Activated B cell treated with CpG ODN at 0.5 μM for 24 hours (primary cell): Measurements from ENCODE around the gene HIPK1. TPM values are rescaled to one million over a fixed set of nuclear protein-coding genes. Genes with fewer than 3 reads are reported as not detected.

Experiments used
- ATAC-seq: fragments of 200-7000 bp; cut with Tn5 transposase; one replicate; pipeline ENCODE4 v1.10.0; 2021; ENCODE audit warnings: low read depth, mild to moderate bottlenecking, moderate library complexity
- CTCF ChIA-PET: fragments of 350-600 bp; sonication (Branson Sonifier 250); formaldehyde crosslinking; loops from one replicate; lab custom pipeline; 2021; ENCODE audit warnings: antibody characterized with exemption; lab: Charles Lee
- POLR2A ChIA-PET: fragments of 350-600 bp; sonication (Branson Sonifier 250); formaldehyde crosslinking; loops from one replicate; lab custom pipeline; 2021; ENCODE audit warnings: antibody characterized with exemption; lab: Charles Lee
- DNase-seq: peaks from one replicate; pipeline ENCODE4 v3.0.0; 2022
- H3K27ac Mint-ChIP-seq: one replicate; pipeline ENCODE4 v1.8.0; 2020; ENCODE audit warnings: mixed read lengths
- H3K27me3 Mint-ChIP-seq: one replicate; pipeline ENCODE4 v1.8.0; 2021; ENCODE audit warnings: mixed read lengths
- H3K36me3 Mint-ChIP-seq: one replicate; pipeline ENCODE4 v1.8.0; 2021; ENCODE audit warnings: low read depth, mixed read lengths
- H3K4me1 Mint-ChIP-seq: one replicate; pipeline ENCODE4 v1.8.0; 2021; ENCODE audit warnings: mixed read lengths
- H3K4me3 Mint-ChIP-seq: one replicate; pipeline ENCODE4 v1.8.0; 2020; ENCODE audit warnings: mild to moderate bottlenecking, mixed read lengths
- H3K9me3 Mint-ChIP-seq: one replicate; pipeline ENCODE4 v1.8.0; 2020; ENCODE audit warnings: mixed read lengths
- intact Hi-C: fragments of 100-400 bp; cut with micrococcal nuclease; formaldehyde crosslinking; loops from one replicate; pipeline ENCODE4 v1.15.1; 2024
- total RNA-seq: library from RNA; stranded (reverse); gene quantifications from 2 replicates; pipeline ENCODE4 v1.2.3, GENCODE V29; 2022
- TF ChIP-seq, protein P1 (sequence below): fragments of 200-600 bp; IDR thresholded peaks from one replicate; pipeline ENCODE4 v1.8.0; 2022; ENCODE audit warnings: antibody characterized with exemption, mild to moderate bottlenecking

The HIPK1 gene
- total RNA-seq, 1 donor from 2014 or later, result 39.0 TPM

DNA sequence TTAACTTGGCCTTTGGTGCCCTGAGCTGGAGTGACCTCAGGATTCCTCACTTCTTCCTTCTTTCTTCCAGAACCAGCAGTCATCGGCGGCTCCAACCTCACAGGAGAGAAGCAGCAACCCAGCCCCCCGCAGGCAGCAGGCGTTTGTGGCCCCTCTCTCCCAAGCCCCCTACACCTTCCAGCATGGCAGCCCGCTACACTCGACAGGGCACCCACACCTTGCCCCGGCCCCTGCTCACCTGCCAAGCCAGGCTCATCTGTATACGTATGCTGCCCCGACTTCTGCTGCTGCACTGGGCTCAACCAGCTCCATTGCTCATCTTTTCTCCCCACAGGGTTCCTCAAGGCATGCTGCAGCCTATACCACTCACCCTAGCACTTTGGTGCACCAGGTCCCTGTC, 43.8 kb downstream of the HIPK1 start:
- Mint-ChIP-seq H3K9me3 (no peaks in the 10 kb centered on the region), H3K4me3 (no peak overlapping the region), H3K27ac (no peak overlapping the region), H3K27me3 (no peaks in the 10 kb centered on the region), H3K36me3 (peaks cover 79% of the 10 kb centered on the region), H3K4me1 (peaks cover 6% of the 10 kb centered on the region)
- intact Hi-C loops, result no loop called here
- TF ChIP-seq, protein P1, sequence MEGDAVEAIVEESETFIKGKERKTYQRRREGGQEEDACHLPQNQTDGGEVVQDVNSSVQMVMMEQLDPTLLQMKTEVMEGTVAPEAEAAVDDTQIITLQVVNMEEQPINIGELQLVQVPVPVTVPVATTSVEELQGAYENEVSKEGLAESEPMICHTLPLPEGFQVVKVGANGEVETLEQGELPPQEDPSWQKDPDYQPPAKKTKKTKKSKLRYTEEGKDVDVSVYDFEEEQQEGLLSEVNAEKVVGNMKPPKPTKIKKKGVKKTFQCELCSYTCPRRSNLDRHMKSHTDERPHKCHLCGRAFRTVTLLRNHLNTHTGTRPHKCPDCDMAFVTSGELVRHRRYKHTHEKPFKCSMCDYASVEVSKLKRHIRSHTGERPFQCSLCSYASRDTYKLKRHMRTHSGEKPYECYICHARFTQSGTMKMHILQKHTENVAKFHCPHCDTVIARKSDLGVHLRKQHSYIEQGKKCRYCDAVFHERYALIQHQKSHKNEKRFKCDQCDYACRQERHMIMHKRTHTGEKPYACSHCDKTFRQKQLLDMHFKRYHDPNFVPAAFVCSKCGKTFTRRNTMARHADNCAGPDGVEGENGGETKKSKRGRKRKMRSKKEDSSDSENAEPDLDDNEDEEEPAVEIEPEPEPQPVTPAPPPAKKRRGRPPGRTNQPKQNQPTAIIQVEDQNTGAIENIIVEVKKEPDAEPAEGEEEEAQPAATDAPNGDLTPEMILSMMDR, result no peak
- CTCF ChIA-PET, result no interaction called here
- POLR2A ChIA-PET, result no interaction called here
- DNase-seq, result no peak
- no peak for ATAC-seq

DNA sequence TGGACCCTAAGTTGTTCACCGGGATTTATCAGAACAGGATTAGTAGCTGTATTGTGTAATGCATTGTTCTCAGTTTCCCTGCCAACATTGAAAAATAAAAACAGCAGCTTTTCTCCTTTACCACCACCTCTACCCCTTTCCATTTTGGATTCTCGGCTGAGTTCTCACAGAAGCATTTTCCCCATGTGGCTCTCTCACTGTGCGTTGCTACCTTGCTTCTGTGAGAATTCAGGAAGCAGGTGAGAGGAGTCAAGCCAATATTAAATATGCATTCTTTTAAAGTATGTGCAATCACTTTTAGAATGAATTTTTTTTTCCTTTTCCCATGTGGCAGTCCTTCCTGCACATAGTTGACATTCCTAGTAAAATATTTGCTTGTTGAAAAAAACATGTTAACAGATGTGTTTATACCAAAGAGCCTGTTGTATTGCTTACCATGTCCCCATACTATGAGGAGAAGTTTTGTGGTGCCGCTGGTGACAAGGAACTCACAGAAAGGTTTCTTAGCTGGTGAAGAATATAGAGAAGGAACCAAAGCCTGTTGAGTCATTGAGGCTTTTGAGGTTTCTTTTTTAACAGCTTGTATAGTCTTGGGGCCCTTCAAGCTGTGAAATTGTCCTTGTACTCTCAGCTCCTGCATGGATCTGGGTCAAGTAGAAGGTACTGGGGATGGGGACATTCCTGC, 46.2 kb downstream of the HIPK1 start:
- peaks cover 55% of the 10 kb centered on the region for H3K36me3 Mint-ChIP-seq
- no peak overlapping the region for H3K27ac Mint-ChIP-seq
- ChIA-PET CTCF (no interaction called here), POLR2A (no interaction called here)
- H3K4me3 Mint-ChIP-seq, result no peak overlapping the region
- H3K9me3 Mint-ChIP-seq, result no peaks in the 10 kb centered on the region
- TF ChIP-seq, protein P1, result no peak
- intact Hi-C loops, result no loop called here
- no peak for ATAC-seq
- no peaks in the 10 kb centered on the region for H3K27me3 Mint-ChIP-seq
- H3K4me1 Mint-ChIP-seq, result peaks cover 10% of the 10 kb centered on the region
- DNase-seq, result no peak

DNA sequence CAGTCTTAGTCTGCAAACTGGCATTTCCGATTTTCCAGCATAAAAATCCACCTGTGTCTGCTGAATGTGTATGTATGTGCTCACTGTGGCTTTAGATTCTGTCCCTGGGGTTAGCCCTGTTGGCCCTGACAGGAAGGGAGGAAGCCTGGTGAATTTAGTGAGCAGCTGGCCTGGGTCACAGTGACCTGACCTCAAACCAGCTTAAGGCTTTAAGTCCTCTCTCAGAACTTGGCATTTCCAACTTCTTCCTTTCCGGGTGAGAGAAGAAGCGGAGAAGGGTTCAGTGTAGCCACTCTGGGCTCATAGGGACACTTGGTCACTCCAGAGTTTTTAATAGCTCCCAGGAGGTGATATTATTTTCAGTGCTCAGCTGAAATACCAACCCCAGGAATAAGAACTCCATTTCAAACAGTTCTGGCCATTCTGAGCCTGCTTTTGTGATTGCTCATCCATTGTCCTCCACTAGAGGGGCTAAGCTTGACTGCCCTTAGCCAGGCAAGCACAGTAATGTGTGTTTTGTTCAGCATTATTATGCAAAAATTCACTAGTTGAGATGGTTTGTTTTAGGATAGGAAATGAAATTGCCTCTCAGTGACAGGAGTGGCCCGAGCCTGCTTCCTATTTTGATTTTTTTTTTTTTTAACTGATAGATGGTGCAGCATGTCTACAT, 47.6 kb downstream of the HIPK1 start:
- Mint-ChIP-seq H3K36me3 (peaks cover 42% of the 10 kb centered on the region), H3K27ac (no peak overlapping the region), H3K27me3 (no peaks in the 10 kb centered on the region), H3K4me3 (no peak overlapping the region), H3K9me3 (no peaks in the 10 kb centered on the region), H3K4me1 (peaks cover 10% of the 10 kb centered on the region)
- no peak for DNase-seq
- intact Hi-C loops, result no loop called here
- POLR2A ChIA-PET, result interaction anchor here (0.5 kb wide), 1 partner anchor 90 kb away, joined by 5 read pairs; no protein-coding TSS in a partner anchor
- CTCF ChIA-PET, result interaction anchor here (1.3 kb wide), 1 partner anchor 306 kb away, joined by 3 read pairs; no protein-coding TSS in a partner anchor
- no peak for ATAC-seq
- TF ChIP-seq, protein P1, result no peak

DNA sequence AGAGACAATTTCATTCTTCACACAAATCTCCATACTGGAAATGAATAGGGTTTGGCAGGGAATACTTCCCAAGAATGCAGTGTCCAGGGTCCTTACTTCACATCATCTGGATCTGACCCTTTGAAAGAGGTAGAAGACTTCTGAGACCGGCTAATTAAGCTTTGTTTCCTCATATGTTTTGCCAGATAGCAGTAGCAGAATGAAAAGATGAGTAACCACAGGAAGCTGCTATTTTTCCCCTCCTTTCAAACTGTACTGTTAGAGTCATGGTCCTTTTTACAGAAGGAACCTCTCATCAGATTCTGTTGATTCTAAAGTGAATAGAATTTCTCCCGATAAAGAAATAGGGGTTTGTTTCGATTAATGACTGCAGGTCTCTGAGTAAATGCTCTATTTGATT, 48.8 kb downstream of the HIPK1 start:
- H3K4me3 Mint-ChIP-seq, result no peak overlapping the region
- H3K27ac Mint-ChIP-seq, result no peak overlapping the region
- ChIA-PET POLR2A (no interaction called here), CTCF (interaction anchor here (0.7 to 1.3 kb wide), 2 partner anchors 305 to 450 kb away, joined by 3 read pairs; no protein-coding TSS in a partner anchor)
- intact Hi-C loops, result loop anchor here (1.0 kb wide), 4 partner anchors 143 to 1074 kb away; no protein-coding TSS in a partner anchor
- no peaks in the 10 kb centered on the region for H3K27me3 Mint-ChIP-seq
- peaks cover 31% of the 10 kb centered on the region for H3K36me3 Mint-ChIP-seq
- H3K4me1 Mint-ChIP-seq, result peaks cover 14% of the 10 kb centered on the region
- ATAC-seq (no peak), DNase-seq (no peak)
- TF ChIP-seq, protein P1, result no peak
- H3K9me3 Mint-ChIP-seq, result no peaks in the 10 kb centered on the region
